Hematopoietic multipotent progenitor cell treated with erythropoietin and hydrocortisone succinate and interleukin-3 and kit ligand, for 4 days (in vitro differentiated cells): ENCODE data around the gene AP1S1.
"Not testable (repeated sequence)": the region's sequence is repeated elsewhere in the genome, so short reads cannot be mapped to it uniquely, and the experiment has no call there.

Experiments
- DNase-seq: peaks from one replicate; pipeline ENCODE4 v3.0.0-alpha.2; 2015

Gene AP1S1

DNA sequence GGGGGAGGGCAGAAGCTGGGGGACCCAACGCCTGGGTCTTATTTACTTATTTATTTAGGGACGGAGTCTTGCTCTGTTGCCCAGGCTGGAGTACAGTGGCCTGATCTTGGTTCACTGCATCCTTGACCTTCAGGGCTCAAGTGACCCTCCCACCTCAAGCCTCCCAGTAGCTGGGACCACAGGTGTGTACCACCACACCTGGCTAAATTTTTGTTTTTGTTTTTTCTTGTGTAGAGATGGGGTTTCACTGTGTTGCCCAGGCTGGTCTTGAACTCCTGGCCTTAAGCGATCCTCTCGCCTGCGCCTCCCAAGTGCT, 48.3 kb downstream of the AP1S1 start:
- no peak for DNase-seq

DNA sequence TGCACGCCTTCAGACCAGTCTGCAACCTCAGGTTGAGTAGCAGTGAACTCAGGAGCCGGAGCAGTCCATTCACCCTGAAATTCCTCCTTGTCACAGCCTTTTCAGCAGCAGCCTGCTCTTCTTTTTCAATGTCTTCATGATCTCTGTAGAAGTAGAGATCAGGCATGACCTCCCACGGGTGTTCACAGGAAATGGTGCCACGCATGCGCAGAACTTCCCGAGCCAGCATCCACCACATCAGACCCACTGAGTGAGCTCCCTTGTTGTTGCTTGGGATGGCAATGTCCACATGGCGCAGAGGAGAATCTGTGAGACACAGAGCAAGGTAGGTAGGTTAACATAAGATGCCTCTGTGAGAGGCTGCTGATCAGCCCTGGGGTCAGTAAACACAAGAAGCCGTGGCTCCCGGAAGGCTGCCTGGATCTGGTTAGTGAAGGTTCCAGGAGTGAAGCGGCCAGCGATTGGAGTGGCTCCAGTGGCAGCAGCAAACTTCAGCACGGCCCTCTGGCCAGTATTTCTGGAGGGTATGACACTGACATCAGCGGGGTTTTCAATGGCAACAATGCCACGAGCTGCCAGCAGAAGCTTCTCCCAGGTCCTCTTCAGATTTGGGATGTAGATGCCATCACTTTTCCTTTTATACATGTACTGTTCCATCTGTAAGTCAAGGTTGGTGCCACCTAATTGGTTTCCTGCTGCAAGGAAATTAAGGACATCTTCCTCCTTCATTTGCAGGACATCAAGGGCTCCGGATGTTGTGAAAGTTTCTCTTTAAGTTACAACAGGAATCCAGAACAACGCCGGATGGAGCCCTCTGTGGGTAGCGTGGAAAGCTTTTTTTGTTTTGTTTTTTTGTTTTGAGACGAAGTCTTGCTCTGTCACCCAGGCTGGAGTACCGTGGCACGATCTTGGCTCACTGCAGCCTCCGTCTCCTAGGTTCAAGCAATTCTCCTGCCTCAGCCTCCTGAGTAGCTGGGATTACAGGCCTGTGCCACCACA, 49.8 kb downstream of the AP1S1 start:
- not testable (repeated sequence) for DNase-seq

DNA sequence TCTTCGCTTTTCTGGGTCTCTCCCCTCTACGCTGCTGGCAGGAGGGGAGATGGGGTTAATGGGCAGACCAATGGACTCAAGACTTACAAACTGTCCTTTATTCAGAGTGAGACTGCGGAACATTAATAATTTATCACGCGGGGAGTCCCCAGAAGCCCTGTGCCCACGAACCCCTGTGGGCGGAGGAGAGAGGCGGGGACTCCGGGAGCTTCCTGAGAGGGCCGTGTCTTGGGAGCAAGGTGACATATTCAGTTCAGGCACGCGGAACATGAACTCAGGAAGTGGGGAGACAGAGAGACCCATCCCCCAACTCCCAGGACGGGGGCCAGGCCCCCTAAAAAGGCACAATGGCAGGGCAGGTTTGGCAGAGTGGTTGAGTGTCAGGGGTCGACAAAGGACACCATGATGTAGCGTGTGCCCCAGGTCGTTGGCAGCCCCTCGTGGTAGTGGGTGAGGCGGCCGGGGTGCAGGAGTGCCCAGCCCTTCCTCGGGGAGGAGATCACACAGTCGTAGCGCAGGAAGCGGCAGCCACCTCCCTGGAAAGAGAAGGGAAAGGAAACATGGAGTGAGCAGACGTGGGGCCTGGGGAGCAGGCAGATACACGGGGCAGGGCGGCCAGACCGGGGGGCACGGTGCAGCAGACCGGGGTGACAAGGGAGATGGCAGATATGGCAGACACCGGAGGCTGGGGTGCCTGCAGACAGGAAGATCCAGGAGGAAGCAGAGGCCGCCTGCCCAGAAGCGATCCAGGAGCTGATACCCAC, 51.8 kb downstream of the AP1S1 start:
- DNase-seq = no peak

DNA sequence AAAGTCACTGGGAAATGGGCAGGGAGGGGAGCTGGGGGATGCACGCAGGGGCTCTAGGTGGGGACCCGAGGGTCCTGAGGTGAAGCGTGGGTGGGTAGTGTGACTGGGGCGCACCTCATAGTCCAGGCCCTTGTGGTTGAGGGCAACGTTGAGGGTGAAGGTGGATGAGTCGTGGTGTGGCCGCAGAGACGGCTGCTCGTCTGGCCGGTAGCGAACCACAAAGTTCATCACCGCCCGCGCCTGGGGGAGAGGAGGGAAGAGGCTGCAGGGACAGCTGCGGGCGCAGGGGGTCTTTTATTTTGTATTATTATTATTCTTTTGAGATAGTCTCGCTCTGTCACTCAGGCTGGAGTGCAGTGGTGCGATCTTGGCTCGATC, 52.4 kb downstream of the AP1S1 start:
- DNase-seq = no peak

DNA sequence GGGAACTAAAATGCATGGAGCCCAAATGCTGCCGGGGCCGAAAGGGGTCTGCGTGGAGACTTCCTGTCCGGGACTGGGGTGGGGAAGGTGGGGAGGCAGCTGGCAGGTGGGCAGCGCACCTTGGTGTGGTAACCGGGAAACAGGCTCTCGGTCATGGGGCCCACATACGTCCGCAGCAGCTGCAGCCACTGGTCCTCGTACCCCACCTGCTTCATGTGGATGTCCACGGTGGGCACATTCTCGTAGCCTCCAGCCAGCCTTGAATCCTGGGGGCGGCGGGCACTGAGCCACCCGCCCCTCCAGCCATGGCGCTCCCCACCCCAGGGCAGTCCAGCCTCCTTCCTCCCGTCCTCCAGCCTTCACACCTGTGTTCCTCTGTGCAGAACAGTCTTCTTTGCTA, 53.2 kb downstream of the AP1S1 start:
- DNase-seq = no peak

DNA sequence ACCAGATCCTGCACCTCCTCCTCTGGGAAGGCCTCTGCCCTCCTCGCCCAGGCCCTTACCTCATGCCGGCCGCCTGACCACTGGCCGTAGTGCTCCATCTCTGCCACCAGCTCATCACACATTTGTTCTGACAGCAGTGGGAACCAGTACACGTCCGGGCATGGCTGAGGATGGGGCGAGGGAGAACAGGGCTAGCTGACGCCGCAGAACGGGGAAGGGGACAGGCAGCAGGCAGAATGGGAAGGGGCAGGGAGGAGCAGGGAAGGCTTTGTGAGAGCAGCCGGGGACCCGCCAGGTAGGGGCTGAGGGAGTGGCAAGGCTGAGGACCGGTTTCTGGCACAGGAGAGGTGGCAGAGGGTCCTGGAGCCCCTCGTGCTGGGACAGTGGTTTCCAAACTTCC, 54.5 kb downstream of the AP1S1 start:
- DNase-seq = no peak

DNA sequence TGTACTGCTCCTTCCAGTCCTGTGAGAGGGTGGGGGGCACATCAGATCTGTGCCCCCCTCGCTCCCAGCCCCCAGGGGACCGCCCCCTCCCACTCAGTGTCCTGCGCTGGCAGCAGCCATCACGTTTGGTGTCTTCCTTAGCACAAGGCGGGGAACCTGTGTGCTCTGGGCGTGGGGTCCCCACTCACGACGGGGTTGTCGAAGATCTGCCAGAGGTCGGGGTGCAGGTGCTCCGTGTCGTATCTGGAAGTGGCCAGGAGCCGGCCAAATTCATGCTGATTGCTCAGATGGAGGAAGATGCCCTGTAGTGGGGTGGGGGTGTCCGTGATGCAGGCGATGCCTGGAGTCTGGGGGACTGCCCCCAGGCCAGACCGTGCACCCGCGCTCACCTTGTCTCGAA, 55.9 kb downstream of the AP1S1 start:
- DNase-seq = no peak
